ENCODE results near the gene KAZN.

KAZN gene

GRCh38 chr1:14715266-14715665 lies 116.8 kb downstream of the KAZN start:
- DNase-seq (ENCODE audit: low spot score) = no peak

- no peak for DNase-seq (ENCODE audit: low spot score)
Observed at GRCh38 chr1:14715802-14716201, 117.3 kb downstream of the KAZN start.

GRCh38 chr1:14716474-14716873 lies 118.0 kb downstream of the KAZN start:
- DNase-seq (ENCODE audit: low spot score) = no peak

GRCh38 chr1:14718476-14718875 lies 120.0 kb downstream of the KAZN start:
- no peak for DNase-seq (ENCODE audit: low spot score)

GRCh38 chr1:14723401-14723800 lies 124.9 kb downstream of the KAZN start:
- no peak for DNase-seq (ENCODE audit: low spot score)

- DNase-seq (ENCODE audit: low spot score) = no peak
Observed at GRCh38 chr1:14724246-14724645, 125.8 kb downstream of the KAZN start.

GRCh38 chr1:14724678-14725077 lies 126.2 kb downstream of the KAZN start:
- DNase-seq (ENCODE audit: low spot score) = no peak

- DNase-seq (ENCODE audit: low spot score) = no peak
Observed at GRCh38 chr1:14725238-14725637, 126.8 kb downstream of the KAZN start.

- no peak for DNase-seq (ENCODE audit: low spot score)
Observed at GRCh38 chr1:14725695-14726094, 127.2 kb downstream of the KAZN start.

- no peak for DNase-seq (ENCODE audit: low spot score)
Observed at GRCh38 chr1:14726606-14727005, 128.1 kb downstream of the KAZN start.

- DNase-seq (ENCODE audit: low spot score) = no peak
Observed at GRCh38 chr1:14728516-14728915, 130.0 kb downstream of the KAZN start.

GRCh38 chr1:14732728-14733047 lies 134.2 kb downstream of the KAZN start:
- no peak for DNase-seq (ENCODE audit: low spot score)

GRCh38 chr1:14733048-14733778 lies 134.7 kb downstream of the KAZN start:
- DNase-seq (ENCODE audit: low spot score) = no peak

GRCh38 chr1:14733779-14734140 lies 135.3 kb downstream of the KAZN start:
- DNase-seq (ENCODE audit: low spot score) = no peak

GRCh38 chr1:14735841-14736240 lies 137.4 kb downstream of the KAZN start:
- DNase-seq (ENCODE audit: low spot score) = no peak

GRCh38 chr1:14737561-14738094 lies 139.1 kb downstream of the KAZN start:
- DNase-seq (ENCODE audit: low spot score) = no peak

- no peak for DNase-seq (ENCODE audit: low spot score)
Observed at GRCh38 chr1:14738235-14738634, 139.8 kb downstream of the KAZN start.

- no peak for DNase-seq (ENCODE audit: low spot score)
Observed at GRCh38 chr1:14738647-14739046, 140.2 kb downstream of the KAZN start.

GRCh38 chr1:14739082-14739832 lies 140.8 kb downstream of the KAZN start:
- DNase-seq (ENCODE audit: low spot score) = no peak

GRCh38 chr1:14740016-14740415 lies 141.5 kb downstream of the KAZN start:
- DNase-seq (ENCODE audit: low spot score) = no peak

- no peak for DNase-seq (ENCODE audit: low spot score)
Observed at GRCh38 chr1:14741082-14741481, 142.6 kb downstream of the KAZN start.

- no peak for DNase-seq (ENCODE audit: low spot score)
Observed at GRCh38 chr1:14741532-14741931, 143.0 kb downstream of the KAZN start.

- DNase-seq (ENCODE audit: low spot score) = no peak
Observed at GRCh38 chr1:14742181-14742980, 143.9 kb downstream of the KAZN start.
